GM23248 (cell line): ENCODE results near the gene SERPINB2.

Experiments
- EZH2 ChIP-seq: fragments of 200-600 bp; sonication (generic); IDR thresholded peaks from 2 replicates; pipeline ENCODE4 v1.6.1; 2018; ENCODE audit warnings: antibody characterized with exemption, mild to moderate bottlenecking; ENCODE audit not compliant: insufficient read depth, poor library complexity, severe bottlenecking
- EZH2phosphoT487 ChIP-seq: fragments of 200-600 bp; sonication (generic); IDR thresholded peaks from 2 replicates; pipeline ENCODE4 v1.6.1; 2018; ENCODE audit warnings: antibody characterized with exemption, moderate library complexity, mild to moderate bottlenecking, low read depth; ENCODE audit not compliant: insufficient read depth

DNA sequence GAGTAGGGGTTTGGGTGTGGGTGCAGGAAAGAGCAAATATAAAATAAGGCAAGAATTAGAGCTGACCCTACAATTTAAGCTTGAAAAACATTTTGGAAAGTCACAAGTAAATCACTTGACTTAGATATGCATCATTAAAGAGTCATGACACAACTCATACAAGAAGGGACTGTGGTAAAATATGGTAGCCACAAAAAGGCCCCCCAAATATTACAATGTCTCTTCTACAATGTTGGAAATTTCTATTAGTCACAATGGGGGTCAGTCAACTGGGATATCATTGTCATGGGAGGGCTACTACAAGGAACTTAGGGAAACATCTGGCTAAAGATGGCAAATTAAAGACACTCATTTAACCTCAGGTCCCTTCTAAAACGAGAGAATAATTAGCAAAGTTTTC lies 15.7 kb upstream of the SERPINB2 start:
- TF ChIP-seq EZH2 = no peak
- no peak for TF ChIP-seq EZH2phosphoT487
